Activated T-cell treated with anti-CD3 and anti-CD28 coated beads, Interleukin-2, amount 50 U/mL, for 1 hour (primary cell): ENCODE data around the gene ADH1A.
"Not testable (repeated sequence)": the region's sequence is repeated elsewhere in the genome, so short reads cannot be mapped to it uniquely, and the experiment has no call there.

ENCODE experiments used
- DNase-seq: peaks from one replicate; pipeline ENCODE4 v3.0.0-alpha.2; 2020

Gene ADH1A

GRCh38 chr4:99290848-99291786 lies at the start of gene ADH1A:
Gene ADH1A (minus strand): TSS chr4:99290985. CDS start chr4:99290914, 71 bp downstream.
- no peak for DNase-seq

- DNase-seq = no peak
These were observed 48.4 kb upstream of the ADH1A start for GRCh38 chr4:99339172-99339571.

GRCh38 chr4:99336553-99336952 lies 45.8 kb upstream of the ADH1A start:
- no peak for DNase-seq

- DNase-seq = no peak
These were observed 44.1 kb upstream of the ADH1A start for GRCh38 chr4:99334880-99335279.

- no peak for DNase-seq
These were observed 39.9 kb upstream of the ADH1A start for GRCh38 chr4:99330648-99331047.

- no peak for DNase-seq
These were observed 39.1 kb upstream of the ADH1A start for GRCh38 chr4:99329876-99330275.

- DNase-seq = no peak
These were observed 34.2 kb upstream of the ADH1A start for GRCh38 chr4:99324979-99325378.

- no peak for DNase-seq
These were observed 33.6 kb upstream of the ADH1A start for GRCh38 chr4:99324361-99324760.

- no peak for DNase-seq
These were observed 33.0 kb upstream of the ADH1A start for GRCh38 chr4:99323756-99324155.

GRCh38 chr4:99321241-99322191 lies 30.7 kb upstream of the ADH1A start, which contains the start of gene ADH1B:
Gene ADH1B (minus strand): TSS chr4:99321401. CDS start chr4:99321331, 70 bp downstream.
- DNase-seq = no peak

GRCh38 chr4:99317811-99318210 lies 27.0 kb upstream of the ADH1A start:
- not testable (repeated sequence) for DNase-seq

GRCh38 chr4:99317354-99317753 lies 26.6 kb upstream of the ADH1A start:
- no peak for DNase-seq

GRCh38 chr4:99315839-99316238 lies 25.1 kb upstream of the ADH1A start:
- no peak for DNase-seq

- no peak for DNase-seq
These were observed 23.4 kb upstream of the ADH1A start for GRCh38 chr4:99314211-99314610.

GRCh38 chr4:99310389-99310788 lies 19.6 kb upstream of the ADH1A start:
- DNase-seq = no peak

- DNase-seq = no peak
These were observed 15.0 kb upstream of the ADH1A start for GRCh38 chr4:99305638-99306400.

GRCh38 chr4:99301376-99302164 lies 10.8 kb upstream of the ADH1A start:
- no peak for DNase-seq

GRCh38 chr4:99300934-99301333 lies 10.1 kb upstream of the ADH1A start:
- no peak for DNase-seq

- DNase-seq = no peak
These were observed 2.6 kb upstream of the ADH1A start for GRCh38 chr4:99293357-99293756.

GRCh38 chr4:99285387-99285786 lies 5.4 kb downstream of the ADH1A start:
- no peak for DNase-seq

- no peak for DNase-seq
These were observed 8.1 kb downstream of the ADH1A start for GRCh38 chr4:99282731-99283130.

- DNase-seq = no peak
These were observed 9.5 kb downstream of the ADH1A start for GRCh38 chr4:99281261-99281660.
